ENCODE data around the gene ARRDC3.
A peak's percentile ranks its signal among the peaks of the same experiment; 100 is the strongest.

ARRDC3 gene

GRCh38 chr5:91383956-91384300, 811 bp upstream of the ARRDC3 start:
- FAIRE-seq: no peak

- no peak for FAIRE-seq
Observed at GRCh38 chr5:91382530-91383026, 539 bp downstream of the ARRDC3 start.

- FAIRE-seq: peak; percentile 65
Observed at GRCh38 chr5:91381774-91382359, 1.2 kb downstream of the ARRDC3 start.

GRCh38 chr5:91381239-91381773, 1.8 kb downstream of the ARRDC3 start:
- no peak for FAIRE-seq

- FAIRE-seq: no peak
Observed at GRCh38 chr5:91380491-91381238, 2.5 kb downstream of the ARRDC3 start.

- no peak for FAIRE-seq
Observed at GRCh38 chr5:91379914-91380490, 3.1 kb downstream of the ARRDC3 start.

- FAIRE-seq: peak; percentile 87
Observed at GRCh38 chr5:91379246-91379913, 3.7 kb downstream of the ARRDC3 start.

- FAIRE-seq: no peak
Observed at GRCh38 chr5:91378752-91379211, 4.3 kb downstream of the ARRDC3 start.

- no peak for FAIRE-seq
Observed at GRCh38 chr5:91374893-91375520, 8.1 kb downstream of the ARRDC3 start.

GRCh38 chr5:91373600-91373999, 9.5 kb downstream of the ARRDC3 start:
- FAIRE-seq: no peak

- no peak for FAIRE-seq
Observed at GRCh38 chr5:91373006-91373405, 10.1 kb downstream of the ARRDC3 start.

GRCh38 chr5:91369480-91369879, 13.6 kb downstream of the ARRDC3 start:
- no peak for FAIRE-seq

GRCh38 chr5:91367908-91368648, 15.0 kb downstream of the ARRDC3 start:
- no peak for FAIRE-seq

GRCh38 chr5:91367344-91367743, 15.8 kb downstream of the ARRDC3 start:
- FAIRE-seq: no peak

GRCh38 chr5:91366551-91366950, 16.6 kb downstream of the ARRDC3 start:
- no peak for FAIRE-seq

- no peak for FAIRE-seq
Observed at GRCh38 chr5:91365498-91365897, 17.6 kb downstream of the ARRDC3 start.

GRCh38 chr5:91362935-91363334, 20.2 kb downstream of the ARRDC3 start:
- no peak for FAIRE-seq

- no peak for FAIRE-seq
Observed at GRCh38 chr5:91361790-91362189, 21.3 kb downstream of the ARRDC3 start.

GRCh38 chr5:91361055-91361701, 21.9 kb downstream of the ARRDC3 start:
- FAIRE-seq: no peak

GRCh38 chr5:91359962-91360609, 23.0 kb downstream of the ARRDC3 start:
- peak; percentile 90 for FAIRE-seq

GRCh38 chr5:91357806-91358205, 25.3 kb downstream of the ARRDC3 start:
- FAIRE-seq: no peak

Measured in colon (tissue), 2 donors.